Measurements from ENCODE around the gene INKA2.

GRCh38 chr1:111750856-111751255 lies 11.7 kb upstream of the INKA2 start:
- TF ChIP-seq, protein P1, sequence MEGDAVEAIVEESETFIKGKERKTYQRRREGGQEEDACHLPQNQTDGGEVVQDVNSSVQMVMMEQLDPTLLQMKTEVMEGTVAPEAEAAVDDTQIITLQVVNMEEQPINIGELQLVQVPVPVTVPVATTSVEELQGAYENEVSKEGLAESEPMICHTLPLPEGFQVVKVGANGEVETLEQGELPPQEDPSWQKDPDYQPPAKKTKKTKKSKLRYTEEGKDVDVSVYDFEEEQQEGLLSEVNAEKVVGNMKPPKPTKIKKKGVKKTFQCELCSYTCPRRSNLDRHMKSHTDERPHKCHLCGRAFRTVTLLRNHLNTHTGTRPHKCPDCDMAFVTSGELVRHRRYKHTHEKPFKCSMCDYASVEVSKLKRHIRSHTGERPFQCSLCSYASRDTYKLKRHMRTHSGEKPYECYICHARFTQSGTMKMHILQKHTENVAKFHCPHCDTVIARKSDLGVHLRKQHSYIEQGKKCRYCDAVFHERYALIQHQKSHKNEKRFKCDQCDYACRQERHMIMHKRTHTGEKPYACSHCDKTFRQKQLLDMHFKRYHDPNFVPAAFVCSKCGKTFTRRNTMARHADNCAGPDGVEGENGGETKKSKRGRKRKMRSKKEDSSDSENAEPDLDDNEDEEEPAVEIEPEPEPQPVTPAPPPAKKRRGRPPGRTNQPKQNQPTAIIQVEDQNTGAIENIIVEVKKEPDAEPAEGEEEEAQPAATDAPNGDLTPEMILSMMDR (conservative IDR thresholded peaks at IDR 0.05; ENCODE audit: low read length): no peak
- TF ChIP-seq EZH2phosphoT487 (IDR thresholded peaks at IDR 0.05; ENCODE audit: borderline replicate concordance): no peak

Data from Loucy (cell line).